HG03378 (cell line): ENCODE data around the gene NXPH4.

Experiments
- ATAC-seq: cut with Tn5 transposase; IDR thresholded peaks from one replicate; pipeline ENCODE4 v1.9.1; 2021; ENCODE audit warnings: mild to moderate bottlenecking, moderate library complexity; ENCODE audit not compliant: unreplicated experiment

Gene NXPH4

DNA sequence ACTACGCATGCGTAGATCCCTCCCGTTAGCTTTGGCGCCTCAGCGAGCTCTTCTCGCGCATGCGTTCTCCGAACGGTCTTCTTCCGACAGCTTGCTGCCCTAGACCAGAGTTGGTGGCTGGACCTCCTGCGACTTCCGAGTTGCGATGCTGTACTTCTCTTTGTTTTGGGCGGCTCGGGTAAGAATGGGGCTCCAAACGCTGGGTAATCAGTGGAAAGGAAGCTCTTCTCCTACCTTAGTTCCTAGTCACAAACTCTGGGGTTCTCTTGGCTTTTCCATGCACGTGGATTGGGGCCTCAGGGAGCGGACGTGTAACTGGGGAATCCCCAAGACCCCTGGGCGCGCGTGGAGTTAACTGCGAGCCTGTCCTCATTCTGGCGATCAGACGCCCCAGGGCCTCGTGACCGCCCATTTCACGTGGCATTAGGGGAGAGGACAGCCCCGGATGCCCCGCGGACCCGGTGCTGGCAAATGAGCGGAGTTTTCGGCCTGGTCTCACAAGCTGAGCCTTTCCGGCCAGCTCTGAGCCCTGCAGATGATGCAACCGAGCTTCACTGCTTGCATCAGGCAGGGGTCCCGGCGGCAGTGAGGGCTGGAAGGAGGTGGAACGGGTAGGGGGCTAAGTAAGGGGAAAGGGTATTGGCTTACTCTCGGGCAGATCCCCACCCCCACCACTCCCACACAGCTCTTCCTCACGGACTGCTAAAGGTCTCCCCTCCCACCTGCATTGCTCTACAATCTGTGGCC lies 13.2 kb downstream of the NXPH4 start, which contains the start of gene SHMT2:
SHMT2 (plus strand) TSS at position 78 of the 747 bp plus-strand sequence; CDS start at position 146, 68 bp downstream.
- peak; percentile 56 for ATAC-seq

DNA sequence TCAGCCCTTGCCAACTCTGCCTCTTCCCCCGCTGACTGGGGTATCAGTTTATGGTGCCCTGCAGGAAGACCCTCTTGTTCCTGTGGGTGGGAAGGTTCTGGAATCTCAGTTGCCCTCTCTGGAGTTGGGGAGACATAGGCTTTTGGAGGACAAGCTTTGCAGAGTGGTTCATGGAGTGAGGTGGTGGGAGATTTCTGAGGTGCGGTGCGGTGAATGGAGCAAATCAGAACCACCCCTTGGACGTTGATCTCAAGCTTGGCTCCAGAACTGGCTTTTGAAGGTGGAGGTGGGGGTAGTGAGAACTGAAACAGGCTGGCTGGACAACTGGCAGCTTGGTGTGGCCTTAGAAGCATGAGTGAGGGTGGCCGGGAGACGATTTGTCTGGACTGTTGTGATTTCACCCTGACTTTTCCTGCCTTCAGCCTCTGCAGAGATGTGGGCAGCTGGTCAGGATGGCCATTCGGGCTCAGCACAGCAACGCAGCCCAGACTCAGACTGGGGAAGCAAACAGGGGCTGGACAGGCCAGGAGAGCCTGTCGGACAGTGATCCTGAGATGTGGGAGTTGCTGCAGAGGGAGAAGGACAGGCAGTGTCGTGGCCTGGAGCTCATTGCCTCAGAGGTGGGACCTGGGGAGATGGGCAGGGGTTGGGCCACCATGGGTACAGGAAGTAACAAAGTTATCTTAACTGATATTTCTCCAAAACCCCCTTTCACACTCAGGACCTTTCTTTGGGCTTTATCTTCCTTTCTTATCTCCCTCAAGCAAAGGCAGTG lies 14.0 kb downstream of the NXPH4 start:
- ATAC-seq, result no peak

DNA sequence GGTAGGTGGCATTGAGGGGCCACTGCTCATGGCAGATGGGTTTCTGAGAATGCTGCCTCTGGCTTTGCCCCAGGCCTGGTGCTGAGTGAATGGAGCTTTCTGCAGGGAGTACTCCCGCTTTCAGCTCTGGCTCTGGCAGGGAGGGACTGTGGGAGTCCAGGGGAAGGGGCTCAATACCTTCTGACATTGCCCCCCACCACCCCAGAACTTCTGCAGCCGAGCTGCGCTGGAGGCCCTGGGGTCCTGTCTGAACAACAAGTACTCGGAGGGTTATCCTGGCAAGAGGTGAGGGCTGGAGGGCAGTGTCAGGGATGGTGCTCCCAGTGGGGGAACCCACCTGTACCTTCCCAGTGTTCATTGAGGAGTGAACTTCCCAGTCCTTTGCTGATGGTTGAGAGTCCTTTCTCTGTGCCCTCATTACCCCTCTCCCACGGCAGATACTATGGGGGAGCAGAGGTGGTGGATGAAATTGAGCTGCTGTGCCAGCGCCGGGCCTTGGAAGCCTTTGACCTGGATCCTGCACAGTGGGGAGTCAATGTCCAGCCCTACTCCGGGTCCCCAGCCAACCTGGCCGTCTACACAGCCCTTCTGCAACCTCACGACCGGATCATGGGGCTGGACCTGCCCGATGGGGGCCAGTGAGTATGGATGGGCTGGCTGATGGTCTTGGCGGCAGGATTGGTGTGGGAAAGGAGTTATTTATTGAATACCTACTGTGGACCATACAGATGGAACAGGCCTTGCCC lies 14.9 kb downstream of the NXPH4 start:
- no peak for ATAC-seq

DNA sequence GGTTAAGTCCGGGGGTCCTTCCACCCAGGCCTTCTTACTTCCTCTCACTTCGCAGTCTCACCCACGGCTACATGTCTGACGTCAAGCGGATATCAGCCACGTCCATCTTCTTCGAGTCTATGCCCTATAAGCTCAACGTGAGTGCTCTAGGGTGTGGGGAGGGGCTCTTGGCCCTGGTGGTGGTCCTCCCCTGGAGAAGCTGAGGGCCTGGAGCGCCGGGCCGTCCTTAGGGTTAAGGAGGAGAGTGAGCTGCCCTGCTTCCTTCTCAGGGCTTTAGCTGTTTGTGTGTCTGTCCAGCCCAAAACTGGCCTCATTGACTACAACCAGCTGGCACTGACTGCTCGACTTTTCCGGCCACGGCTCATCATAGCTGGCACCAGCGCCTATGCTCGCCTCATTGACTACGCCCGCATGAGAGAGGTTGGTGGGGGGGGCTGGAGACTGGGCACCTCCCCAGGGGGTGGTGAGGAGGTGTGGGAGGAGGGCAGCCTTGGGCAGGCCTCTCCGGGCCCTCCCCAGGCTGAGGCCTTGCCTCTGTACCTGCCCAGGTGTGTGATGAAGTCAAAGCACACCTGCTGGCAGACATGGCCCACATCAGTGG lies 15.7 kb downstream of the NXPH4 start:
- ATAC-seq, result no peak

DNA sequence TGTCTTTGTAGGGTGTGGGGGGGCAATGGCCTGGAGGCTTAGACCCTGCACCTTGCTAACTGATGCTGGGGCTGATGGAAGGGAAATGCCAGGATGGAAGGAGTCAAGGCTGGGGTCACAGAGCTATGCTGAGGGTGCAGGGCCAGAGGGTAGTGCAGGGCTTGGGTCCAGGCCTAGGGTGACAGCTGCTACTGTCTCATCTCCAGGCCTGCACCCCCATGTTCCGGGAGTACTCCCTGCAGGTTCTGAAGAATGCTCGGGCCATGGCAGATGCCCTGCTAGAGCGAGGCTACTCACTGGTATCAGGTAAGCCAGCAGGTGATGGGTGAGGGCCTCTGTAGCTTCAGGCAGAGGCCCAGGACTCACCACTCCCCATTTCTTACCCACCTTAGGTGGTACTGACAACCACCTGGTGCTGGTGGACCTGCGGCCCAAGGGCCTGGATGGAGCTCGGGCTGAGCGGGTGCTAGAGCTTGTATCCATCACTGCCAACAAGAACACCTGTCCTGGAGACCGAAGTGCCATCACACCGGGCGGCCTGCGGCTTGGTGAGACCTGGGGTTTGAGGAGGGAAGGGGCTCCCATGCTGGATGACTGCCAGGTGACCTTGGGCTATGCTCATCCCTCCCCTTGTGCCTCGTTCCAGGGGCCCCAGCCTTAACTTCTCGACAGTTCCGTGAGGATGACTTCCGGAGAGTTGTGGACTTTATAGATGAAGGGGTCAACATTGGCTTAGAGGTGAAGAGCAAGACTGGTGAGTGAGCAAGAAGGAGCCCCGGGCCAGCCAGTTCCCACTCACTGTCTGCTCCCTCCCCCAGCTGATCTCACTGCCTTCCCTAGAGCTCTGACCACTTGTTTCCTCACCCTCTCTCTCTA lies 17.0 kb downstream of the NXPH4 start:
- no peak for ATAC-seq

DNA sequence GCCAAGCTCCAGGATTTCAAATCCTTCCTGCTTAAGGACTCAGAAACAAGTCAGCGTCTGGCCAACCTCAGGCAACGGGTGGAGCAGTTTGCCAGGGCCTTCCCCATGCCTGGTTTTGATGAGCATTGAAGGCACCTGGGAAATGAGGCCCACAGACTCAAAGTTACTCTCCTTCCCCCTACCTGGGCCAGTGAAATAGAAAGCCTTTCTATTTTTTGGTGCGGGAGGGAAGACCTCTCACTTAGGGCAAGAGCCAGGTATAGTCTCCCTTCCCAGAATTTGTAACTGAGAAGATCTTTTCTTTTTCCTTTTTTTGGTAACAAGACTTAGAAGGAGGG lies 17.6 kb downstream of the NXPH4 start:
- ATAC-seq, result no peak

DNA sequence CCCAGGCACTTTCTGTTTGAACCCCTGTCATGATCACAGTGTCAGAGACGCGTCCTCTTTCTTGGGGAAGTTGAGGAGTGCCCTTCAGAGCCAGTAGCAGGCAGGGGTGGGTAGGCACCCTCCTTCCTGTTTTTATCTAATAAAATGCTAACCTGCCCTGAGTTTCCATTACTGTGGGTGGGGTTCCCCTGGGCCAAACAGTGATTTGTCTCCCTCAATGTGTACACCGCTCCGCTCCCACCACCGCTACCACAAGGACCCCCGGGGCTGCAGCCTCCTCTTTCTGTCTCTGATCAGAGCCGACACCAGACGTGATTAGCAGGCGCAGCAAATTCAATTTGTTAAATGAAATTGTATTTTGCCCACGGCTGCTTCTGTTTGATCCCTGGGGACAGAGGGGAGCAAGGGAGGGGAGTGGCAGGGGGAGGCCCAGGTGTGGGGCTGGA lies 18.0 kb downstream of the NXPH4 start:
- ATAC-seq, result no peak

DNA sequence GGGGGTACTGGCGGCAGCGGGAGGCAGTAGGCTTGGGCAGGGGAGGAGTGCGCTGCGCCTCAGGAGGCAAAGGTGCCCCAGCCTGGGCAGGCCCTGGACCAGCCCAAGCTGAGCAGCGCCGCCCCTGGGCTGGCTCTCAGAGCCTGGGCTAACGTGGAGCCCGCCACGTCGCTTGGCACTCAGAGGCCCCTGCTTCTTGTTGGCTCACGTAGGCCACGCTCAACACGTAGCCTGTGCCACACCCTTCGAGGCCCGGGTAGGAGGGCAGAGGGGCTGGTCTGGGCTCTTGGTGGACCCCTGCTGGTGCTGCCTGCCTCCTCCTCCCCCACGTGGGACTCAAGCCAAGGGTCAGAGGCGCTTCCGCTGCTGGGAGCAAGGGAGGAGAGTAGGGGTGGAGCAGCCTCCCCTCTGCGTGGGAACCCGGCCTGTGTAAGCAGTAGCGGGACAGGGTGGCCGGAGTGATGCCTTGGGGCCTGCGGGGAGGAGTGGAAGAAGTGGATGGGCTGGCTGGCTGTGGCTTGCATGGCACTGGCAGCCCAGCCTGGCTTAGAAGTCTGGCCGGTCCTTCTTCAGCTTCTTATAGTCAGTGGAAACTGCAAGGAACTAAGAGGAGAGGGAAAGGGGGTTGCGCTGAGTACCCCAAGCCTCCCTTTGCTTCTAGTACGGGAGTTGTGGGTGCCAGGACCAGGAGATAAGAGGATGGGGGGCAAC lies 18.6 kb downstream of the NXPH4 start:
- ATAC-seq, result no peak

DNA sequence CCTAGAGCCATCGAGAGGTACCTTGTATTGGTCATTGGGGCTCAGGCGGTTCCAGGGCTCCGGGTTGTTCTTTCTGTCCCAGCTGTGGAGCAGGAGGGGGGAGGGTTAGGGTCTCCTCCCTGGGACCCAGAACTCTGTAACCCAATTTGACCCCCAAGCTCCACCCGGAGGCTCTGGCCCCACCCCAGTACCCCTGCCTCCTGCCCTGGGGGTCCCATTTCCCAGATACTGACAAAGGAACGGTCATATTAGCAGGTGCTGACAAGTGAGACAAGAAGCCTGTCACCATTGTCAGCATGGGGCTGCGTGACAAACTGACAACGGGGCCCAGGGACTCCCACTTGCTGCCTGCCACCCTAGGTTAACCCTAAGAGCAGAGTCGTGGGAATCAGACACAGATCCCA lies 19.1 kb downstream of the NXPH4 start:
- ATAC-seq, result no peak

DNA sequence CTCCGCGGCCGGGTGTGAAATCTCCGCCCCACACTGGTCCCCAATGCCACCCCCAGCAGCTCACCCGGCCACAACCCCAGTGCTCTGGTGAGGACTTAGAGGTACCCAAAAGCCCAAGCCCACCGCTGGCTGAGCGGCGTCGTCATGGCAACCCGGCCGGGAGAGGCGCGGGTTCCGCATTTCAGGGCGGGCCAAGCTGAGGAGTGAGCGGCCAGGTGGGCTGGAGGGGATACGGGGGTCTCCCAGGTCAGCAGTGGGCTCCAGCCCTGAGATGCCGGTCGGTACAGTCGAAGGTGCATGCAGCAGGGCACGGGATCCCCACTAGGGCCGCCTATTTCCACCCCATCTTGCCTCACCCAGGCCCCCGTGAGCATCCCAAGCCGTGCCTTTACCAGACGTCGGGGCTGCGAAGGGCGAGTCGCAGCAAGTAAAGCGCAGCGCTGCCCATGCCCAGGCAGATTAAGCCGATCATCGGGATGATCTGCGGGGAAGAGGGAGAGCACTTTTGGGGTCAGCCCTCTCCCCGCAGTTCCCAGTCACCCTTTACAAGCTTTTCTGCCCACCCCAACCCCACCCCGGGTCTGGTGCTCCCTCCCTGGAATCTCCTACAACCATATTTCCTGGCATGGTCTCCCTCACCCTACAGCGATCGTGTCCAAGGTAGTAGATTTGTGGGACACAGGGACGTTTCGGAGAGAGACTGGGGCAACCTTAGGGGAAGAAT lies 19.8 kb downstream of the NXPH4 start:
- ATAC-seq, result no peak

DNA sequence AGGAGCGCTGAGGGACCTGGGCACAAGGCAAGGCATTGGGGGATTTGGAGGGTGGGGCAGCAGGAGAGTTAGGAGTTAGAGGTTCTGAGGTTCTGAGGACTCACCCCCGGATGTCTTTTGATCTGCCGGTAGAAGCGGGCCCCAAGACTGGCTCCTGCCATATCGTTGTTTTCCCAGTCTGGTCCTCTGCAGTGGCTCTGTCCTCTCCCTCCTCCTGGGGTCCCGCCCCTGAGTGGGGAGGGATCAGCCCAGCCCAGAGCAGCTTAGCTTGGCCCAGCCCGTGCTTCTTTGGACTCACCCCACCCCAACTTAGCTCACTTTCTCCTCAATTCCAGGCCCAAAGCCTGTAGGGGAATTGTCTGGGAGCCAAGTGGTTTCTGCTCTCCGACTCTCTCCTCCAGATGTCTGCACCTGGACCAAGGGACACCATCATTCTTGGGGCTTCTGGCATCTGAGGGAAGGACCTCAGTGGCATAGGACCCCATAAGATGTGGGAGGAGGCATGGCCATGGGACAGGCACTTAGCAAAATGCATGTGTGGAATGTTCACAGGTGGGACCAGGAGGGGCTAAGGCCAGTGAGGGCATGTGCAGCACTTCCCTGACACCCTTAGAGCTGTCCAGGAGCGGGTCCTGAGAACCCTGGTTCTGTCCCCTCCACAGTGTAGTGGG lies 20.5 kb downstream of the NXPH4 start:
- no peak for ATAC-seq

DNA sequence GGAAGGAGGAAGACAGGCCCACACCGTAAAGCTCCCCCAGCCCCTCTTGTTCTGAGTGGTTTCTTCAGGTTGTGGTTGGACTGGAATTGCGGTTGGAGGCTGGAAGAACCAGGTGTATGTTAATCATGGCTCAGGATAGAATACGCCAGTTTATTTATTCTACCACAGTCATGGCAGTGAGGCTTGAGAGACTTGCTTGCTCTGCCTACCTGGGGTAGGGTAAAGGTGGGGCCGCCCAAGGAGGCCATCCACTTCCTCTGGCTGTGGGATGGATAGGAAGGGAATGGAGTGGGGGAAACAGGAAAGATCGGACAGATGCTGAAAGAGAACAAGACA lies 21.0 kb downstream of the NXPH4 start:
- ATAC-seq, result no peak

DNA sequence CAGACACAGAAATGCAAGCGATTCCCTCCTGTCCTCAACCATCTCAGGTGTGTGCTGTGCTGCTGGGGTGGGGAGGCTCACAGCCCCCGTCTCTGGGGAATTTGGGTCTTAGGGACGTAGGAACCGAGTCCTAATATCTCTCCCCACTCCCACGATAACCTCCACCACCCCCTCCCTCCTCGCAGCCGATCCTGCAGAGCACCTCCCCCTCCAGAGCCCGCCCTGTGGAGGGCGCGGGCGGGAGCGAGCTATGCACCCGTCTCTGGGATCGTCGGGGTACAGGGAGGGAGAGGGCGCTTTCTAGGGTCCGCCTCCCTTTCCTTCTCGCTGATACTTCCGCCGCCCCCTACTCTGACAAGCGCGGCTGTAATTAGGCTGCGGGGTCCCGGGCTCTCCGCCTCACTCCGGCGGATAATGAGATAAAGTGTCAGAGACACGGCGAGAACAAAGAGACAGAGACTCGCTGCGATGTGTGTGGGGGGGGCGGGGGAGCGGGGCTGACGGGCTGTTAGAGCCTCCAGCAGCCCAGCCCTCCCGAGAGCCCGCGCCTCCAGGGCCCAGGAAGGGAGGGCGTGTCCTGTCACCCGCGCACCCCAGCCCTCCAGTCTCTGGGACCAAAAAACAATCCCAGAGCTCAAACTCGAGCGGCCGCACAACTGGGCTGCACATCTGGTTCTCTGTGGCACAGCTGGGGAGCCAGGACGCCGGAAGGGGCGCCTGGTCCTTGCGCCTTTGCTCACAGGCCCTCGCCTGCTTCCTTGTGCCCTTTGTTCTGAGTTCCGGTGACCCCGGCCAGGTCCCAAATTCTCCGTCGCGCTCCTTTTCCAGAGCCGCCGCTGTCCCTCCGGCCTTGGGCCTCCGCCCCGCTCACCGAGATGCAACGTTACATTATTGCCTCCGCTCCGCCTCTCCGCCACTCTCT lies 21.6 kb downstream of the NXPH4 start:
- ATAC-seq, result no peak

DNA sequence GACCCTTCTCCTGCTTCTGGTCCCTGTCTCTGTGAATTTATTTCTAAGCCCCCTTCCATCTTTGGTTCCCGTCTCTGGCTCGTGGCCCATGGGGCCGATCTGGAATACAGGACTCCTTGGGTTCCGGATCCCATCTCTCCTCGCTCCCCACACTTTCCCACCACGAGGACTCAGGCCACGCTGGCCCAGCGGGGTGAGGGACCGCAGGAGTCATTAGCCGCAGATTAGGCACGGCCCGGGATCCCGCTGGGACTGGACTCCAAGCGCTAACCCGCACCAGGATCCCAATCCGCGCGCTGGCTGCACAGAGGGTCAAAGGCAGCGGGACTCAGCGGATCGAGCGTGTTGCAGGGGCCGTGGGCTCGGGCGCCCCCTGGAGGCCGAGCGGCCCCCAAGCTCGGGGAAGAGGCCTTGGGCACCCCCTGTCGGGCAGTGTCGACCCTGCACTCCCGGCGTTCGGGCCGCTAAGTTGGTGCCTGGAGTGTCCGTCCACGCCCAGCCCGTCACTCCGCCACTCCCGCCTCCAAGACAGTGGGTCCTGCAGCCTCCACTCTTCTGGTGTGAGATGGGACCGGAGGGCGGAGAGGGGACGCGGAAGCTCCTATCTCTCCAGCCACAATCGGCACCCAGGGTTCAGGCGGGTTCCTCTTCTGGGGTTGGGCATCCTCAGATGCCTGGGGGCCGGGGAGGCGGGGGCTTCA lies 22.4 kb downstream of the NXPH4 start:
- no peak for ATAC-seq

DNA sequence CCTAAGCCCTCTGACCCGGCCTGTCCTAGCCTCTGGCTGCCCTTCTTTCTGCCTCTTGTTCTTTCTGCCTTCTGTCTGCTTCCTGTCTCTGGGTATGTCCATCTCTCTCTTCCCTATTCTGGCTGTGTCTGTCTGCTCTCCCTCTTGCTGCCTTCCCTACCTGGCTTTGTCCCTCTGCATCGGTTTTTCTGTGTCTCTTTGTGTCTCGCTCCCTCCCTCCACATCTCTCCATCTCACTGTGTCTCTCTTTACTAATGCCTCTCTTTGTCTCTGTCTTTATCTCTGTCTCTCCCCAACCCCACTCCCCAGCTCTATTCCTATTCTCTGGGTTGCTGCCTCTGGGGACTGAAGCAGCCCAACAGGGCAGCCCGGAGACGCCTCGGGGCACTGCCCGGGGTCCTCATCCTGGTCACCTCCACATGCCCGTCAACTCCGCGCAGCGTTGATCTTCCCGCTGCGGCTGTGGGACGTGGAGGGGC lies 23.0 kb downstream of the NXPH4 start:
- no peak for ATAC-seq

DNA sequence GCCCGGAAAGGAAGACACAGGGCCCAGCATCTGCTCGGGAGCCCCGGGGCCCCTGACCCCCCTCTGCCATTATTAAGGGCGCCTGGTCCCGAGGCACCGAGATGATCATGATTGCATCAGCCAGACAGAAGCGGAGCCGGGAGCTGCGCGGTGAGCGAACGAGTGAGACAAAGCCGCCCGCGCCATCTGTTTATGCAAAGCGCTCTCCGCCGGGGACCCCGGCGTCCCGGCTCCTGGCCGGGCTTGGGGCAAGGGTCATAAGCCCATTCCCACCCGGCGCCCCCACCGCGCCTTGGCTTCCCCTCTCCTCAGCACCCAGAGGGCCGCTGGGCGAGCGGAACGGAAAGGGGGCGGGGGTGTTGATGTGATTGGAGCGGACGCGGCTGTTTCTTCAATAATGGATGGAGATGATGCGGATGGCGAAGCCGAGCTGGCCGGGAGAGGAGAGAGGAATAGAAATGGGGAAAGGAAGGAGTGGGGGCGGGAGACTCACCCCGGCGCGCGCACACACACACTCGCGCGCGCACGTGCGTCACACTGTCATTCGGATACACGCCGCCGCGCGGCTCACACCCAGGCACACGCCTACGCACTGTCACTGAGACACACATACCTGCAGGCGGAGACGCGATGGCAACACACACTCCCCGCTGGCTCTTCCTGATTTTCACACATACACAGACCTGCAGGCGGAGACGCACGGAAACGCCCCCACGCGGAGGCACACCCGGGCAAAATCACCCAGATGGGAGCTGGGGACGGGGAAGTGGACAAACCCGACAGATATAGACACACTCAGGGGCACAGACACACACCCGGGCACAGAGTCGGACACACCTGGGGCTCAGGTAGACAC lies 23.7 kb downstream of the NXPH4 start:
- no peak for ATAC-seq
